HG03378 (cell line): ENCODE data around the gene AAGAB.
A peak's percentile ranks its signal among the peaks of the same experiment; 100 is the strongest.
"Not testable (repeated sequence)": the region's sequence is repeated elsewhere in the genome, so short reads cannot be mapped to it uniquely, and the experiment has no call there.

Experiments
- ATAC-seq: cut with Tn5 transposase; IDR thresholded peaks from one replicate; pipeline ENCODE4 v1.9.1; 2021; ENCODE audit warnings: mild to moderate bottlenecking, moderate library complexity; ENCODE audit not compliant: unreplicated experiment

The AAGAB gene

GRCh38 chr15:67253549-67254237 is 768 bp downstream of the AAGAB start:
- no peak for ATAC-seq

- no peak for ATAC-seq
Measured at GRCh38 chr15:67253101-67253500, 1.4 kb downstream of the AAGAB start.

GRCh38 chr15:67251318-67251717 is 3.1 kb downstream of the AAGAB start:
- ATAC-seq, result no peak

- ATAC-seq, result no peak
Measured at GRCh38 chr15:67249830-67250229, 4.6 kb downstream of the AAGAB start.

- no peak for ATAC-seq
Measured at GRCh38 chr15:67248011-67248505, 6.4 kb downstream of the AAGAB start.

- not testable (repeated sequence) for ATAC-seq
Measured at GRCh38 chr15:67246606-67247005, 7.9 kb downstream of the AAGAB start.

- ATAC-seq, result no peak
Measured at GRCh38 chr15:67244971-67245478, 9.4 kb downstream of the AAGAB start.

GRCh38 chr15:67242708-67243111 is 11.8 kb downstream of the AAGAB start:
- ATAC-seq, result no peak

GRCh38 chr15:67241132-67241855 is 13.2 kb downstream of the AAGAB start:
- peak; percentile 75 for ATAC-seq

- ATAC-seq, result no peak
Measured at GRCh38 chr15:67240235-67241131, 14.0 kb downstream of the AAGAB start.

- no peak for ATAC-seq
Measured at GRCh38 chr15:67232591-67232990, 21.9 kb downstream of the AAGAB start.

GRCh38 chr15:67230504-67230903 is 24.0 kb downstream of the AAGAB start:
- no peak for ATAC-seq

GRCh38 chr15:67228286-67228685 is 26.2 kb downstream of the AAGAB start:
- ATAC-seq, result no peak

GRCh38 chr15:67227846-67228245 is 26.6 kb downstream of the AAGAB start:
- ATAC-seq, result no peak

- no peak for ATAC-seq
Measured at GRCh38 chr15:67227431-67227830, 27.0 kb downstream of the AAGAB start.

- no peak for ATAC-seq
Measured at GRCh38 chr15:67225336-67225735, 29.1 kb downstream of the AAGAB start.

- no peak for ATAC-seq
Measured at GRCh38 chr15:67224889-67225288, 29.6 kb downstream of the AAGAB start.

- no peak for ATAC-seq
Measured at GRCh38 chr15:67219288-67219687, 35.2 kb downstream of the AAGAB start.

GRCh38 chr15:67218428-67218827 is 36.0 kb downstream of the AAGAB start:
- no peak for ATAC-seq

GRCh38 chr15:67216859-67217258 is 37.6 kb downstream of the AAGAB start:
- no peak for ATAC-seq

- no peak for ATAC-seq
Measured at GRCh38 chr15:67215102-67215501, 39.4 kb downstream of the AAGAB start.
